HG02970 (cell line): ENCODE measurements around the gene ZPBP2.
A peak's percentile ranks its signal among the peaks of the same experiment; 100 is the strongest.
"Not testable (repeated sequence)": the region's sequence is repeated elsewhere in the genome, so short reads cannot be mapped to it uniquely, and the experiment has no call there.

ENCODE experiments used
- ATAC-seq: cut with Tn5 transposase; IDR thresholded peaks from one replicate; pipeline ENCODE4 v1.9.1; 2021; ENCODE audit warnings: mild to moderate bottlenecking, moderate library complexity, moderate number of reproducible peaks; ENCODE audit not compliant: unreplicated experiment, low FRiP score

ZPBP2 gene

GRCh38 chr17:39867880-39868553, at the start of gene ZPBP2:
Gene ZPBP2 (plus strand): TSS chr17:39868202. CDS start chr17:39868355, 153 bp downstream.
- ATAC-seq: peak; percentile 18

- no peak for ATAC-seq
These were observed 49.5 kb upstream of the ZPBP2 start for GRCh38 chr17:39818358-39819000.

- no peak for ATAC-seq
These were observed 47.5 kb upstream of the ZPBP2 start for GRCh38 chr17:39820541-39820940.

GRCh38 chr17:39820987-39821386, 47.0 kb upstream of the ZPBP2 start:
- no peak for ATAC-seq

- ATAC-seq: no peak
These were observed 46.0 kb upstream of the ZPBP2 start for GRCh38 chr17:39822051-39822451.

- ATAC-seq: no peak
These were observed 44.5 kb upstream of the ZPBP2 start for GRCh38 chr17:39823407-39824054.

- no peak for ATAC-seq
These were observed 41.7 kb upstream of the ZPBP2 start for GRCh38 chr17:39826334-39826733.

GRCh38 chr17:39828443-39828842, 39.6 kb upstream of the ZPBP2 start:
- no peak for ATAC-seq

GRCh38 chr17:39831588-39831987, 36.4 kb upstream of the ZPBP2 start:
- no peak for ATAC-seq

GRCh38 chr17:39834017-39834416, 34.0 kb upstream of the ZPBP2 start:
- ATAC-seq: no peak

GRCh38 chr17:39835038-39835786, 32.8 kb upstream of the ZPBP2 start:
- ATAC-seq: no peak

- no peak for ATAC-seq
These were observed 31.9 kb upstream of the ZPBP2 start for GRCh38 chr17:39836117-39836516.

GRCh38 chr17:39838057-39838456, 29.9 kb upstream of the ZPBP2 start:
- ATAC-seq: no peak

GRCh38 chr17:39838784-39839183, 29.2 kb upstream of the ZPBP2 start:
- ATAC-seq: no peak

GRCh38 chr17:39841134-39841683, 26.8 kb upstream of the ZPBP2 start:
- ATAC-seq: no peak

- ATAC-seq: no peak
These were observed 22.8 kb upstream of the ZPBP2 start for GRCh38 chr17:39845052-39845846.

- ATAC-seq: no peak
These were observed 21.8 kb upstream of the ZPBP2 start for GRCh38 chr17:39846205-39846604.

- no peak for ATAC-seq
These were observed 19.4 kb upstream of the ZPBP2 start for GRCh38 chr17:39848600-39848999.

GRCh38 chr17:39850186-39850585, 17.8 kb upstream of the ZPBP2 start:
- ATAC-seq: not testable (repeated sequence)

GRCh38 chr17:39852239-39852638, 15.8 kb upstream of the ZPBP2 start:
- no peak for ATAC-seq
